ENCODE measurements around the gene IL27RA. TPM values are rescaled to one million over a fixed set of nuclear protein-coding genes. Genes with fewer than 3 reads are reported as not detected.
"Not testable (repeated sequence)": the region's sequence is repeated elsewhere in the genome, so short reads cannot be mapped to it uniquely, and the experiment has no call there.

IL27RA gene
- total RNA-seq, 5 donors from 2014 or later (not counting 1 experiment from before 2014, with no cell fraction given): 44.2 to 82.4 (median 66.5) TPM

GRCh38 chr19:14012378-14012915, 19.1 kb upstream of the IL27RA start:
- no peaks in the 10 kb centered on the region for H3K36me3 ChIP-seq (ENCODE audit: control insufficient read depth in 2 of 2, extremely low read depth in 1 of 2, insufficient read depth in 1 of 2, low read length in 1 of 2)
- WGBS (ENCODE audit: insufficient coverage): no CpG with 5 or more reads among the region's 2 CpGs
- H3K36me3 Mint-ChIP-seq: no peaks in the 10 kb centered on the region
- CTCF ChIA-PET: interaction anchor here in 1 of 2 donors (0.6 kb wide), 1 partner anchor 72 kb away, joined by 7 read pairs; no protein-coding TSS in a partner anchor
- H3K9me3 Mint-ChIP-seq: no peaks in the 10 kb centered on the region
- no peak overlapping the region for H3K4me3 Mint-ChIP-seq
- no peaks in the 10 kb centered on the region for H3K9me3 ChIP-seq
- H3K4me1 Mint-ChIP-seq: peaks cover 1 to 12% (median 7%) of the 10 kb centered on the region in 3 donors
- POLR2A ChIA-PET: no interaction called here
- DNase-seq (no peak), ATAC-seq (replicated peaks in 1 of 4) (no peak)
- H3K27ac Mint-ChIP-seq: no peak overlapping the region
- no peaks in the 10 kb centered on the region for H3K27me3 ChIP-seq (replicated peaks in 1 of 2; ENCODE audit: control insufficient read depth in 2 of 2, extremely low read depth in 1 of 2, insufficient read depth in 2 of 2, low read length in 1 of 2)
- peaks cover 0 to 4% of the 10 kb centered on the region in 2 experiments for H3K4me1 ChIP-seq (ENCODE audit: control insufficient read depth in 1 of 2, extremely low read depth in 1 of 2, insufficient read depth in 2 of 2, low read length in 2 of 2)
- no peaks in the 10 kb centered on the region for H3K27me3 Mint-ChIP-seq
- H3K27ac ChIP-seq (ENCODE audit: low read length): no peak overlapping the region
- no peak overlapping the region for H3K4me3 ChIP-seq (ENCODE audit: control insufficient read depth in 1 of 2, extremely low read depth in 1 of 2, low read length in 1 of 2)

GRCh38 chr19:14015524-14016035, 16.0 kb upstream of the IL27RA start:
- Histone ChIP-seq H3K4me3 (ENCODE audit: control insufficient read depth in 1 of 2, extremely low read depth in 1 of 2, low read length in 1 of 2) (no peak overlapping the region), H3K36me3 (ENCODE audit: control insufficient read depth in 2 of 2, extremely low read depth in 1 of 2, insufficient read depth in 1 of 2, low read length in 1 of 2) (no peaks in the 10 kb centered on the region), H3K4me1 (ENCODE audit: control insufficient read depth in 1 of 2, extremely low read depth in 1 of 2, insufficient read depth in 2 of 2, low read length in 2 of 2) (peaks cover 0 to 4% of the 10 kb centered on the region in 2 experiments), H3K27me3 (replicated peaks in 1 of 2; ENCODE audit: control insufficient read depth in 2 of 2, extremely low read depth in 1 of 2, insufficient read depth in 2 of 2, low read length in 1 of 2) (no peaks in the 10 kb centered on the region), H3K9me3 (no peaks in the 10 kb centered on the region), H3K27ac (ENCODE audit: low read length) (no peak overlapping the region)
- CTCF ChIA-PET: interaction anchor here (0.6 to 0.7 kb wide), 3 partner anchors 13 to 132 kb away, joined by 3 to 7 read pairs (median 3); no protein-coding TSS in a partner anchor
- H3K27ac Mint-ChIP-seq: no peak overlapping the region
- no peaks in the 10 kb centered on the region for H3K36me3 Mint-ChIP-seq
- no peaks in the 10 kb centered on the region for H3K9me3 Mint-ChIP-seq
- DNase-seq: no peak
- POLR2A ChIA-PET: no interaction called here
- H3K27me3 Mint-ChIP-seq: no peaks in the 10 kb centered on the region
- H3K4me3 Mint-ChIP-seq: no peak overlapping the region
- ATAC-seq (replicated peaks in 1 of 4): no peak
- WGBS (ENCODE audit: insufficient coverage): 84% methylated on average over 3 of the region's 8 CpGs
- peaks cover 1 to 9% (median 4%) of the 10 kb centered on the region in 3 donors for H3K4me1 Mint-ChIP-seq

- Histone ChIP-seq H3K9me3 (no peaks in the 10 kb centered on the region), H3K36me3 (ENCODE audit: control insufficient read depth in 2 of 2, extremely low read depth in 1 of 2, insufficient read depth in 1 of 2, low read length in 1 of 2) (no peaks in the 10 kb centered on the region), H3K4me1 (ENCODE audit: control insufficient read depth in 1 of 2, extremely low read depth in 1 of 2, insufficient read depth in 2 of 2, low read length in 2 of 2) (peaks cover 0 to 10% of the 10 kb centered on the region in 2 experiments), H3K4me3 (ENCODE audit: control insufficient read depth in 1 of 2, extremely low read depth in 1 of 2, low read length in 1 of 2) (no peak overlapping the region), H3K27ac (ENCODE audit: low read length) (no peak overlapping the region), H3K27me3 (replicated peaks in 1 of 2; ENCODE audit: control insufficient read depth in 2 of 2, extremely low read depth in 1 of 2, insufficient read depth in 2 of 2, low read length in 1 of 2) (no peaks in the 10 kb centered on the region)
- H3K4me1 Mint-ChIP-seq: peaks cover 7 to 17% (median 13%) of the 10 kb centered on the region in 3 donors
- no peaks in the 10 kb centered on the region for H3K9me3 Mint-ChIP-seq
- ChIA-PET POLR2A (interaction anchor here (0.6 to 0.8 kb wide), 6 partner anchors 12 to 319 kb away, joined by 3 to 8 read pairs (median 3); partner anchors contain the start of gene RFX1 (in 1 of the 2)), CTCF (interaction anchor here (0.5 to 1.4 kb wide), 4 partner anchors 13 to 303 kb away, joined by 3 to 6 read pairs (median 4); partner anchors contain the start of gene IL27RA (in 1 of the 2))
- DNase-seq: no peak
- WGBS (ENCODE audit: insufficient coverage): 100% methylated on average over 2 of the region's 6 CpGs
- H3K36me3 Mint-ChIP-seq: no peaks in the 10 kb centered on the region
- no peaks in the 10 kb centered on the region for H3K27me3 Mint-ChIP-seq
- H3K27ac Mint-ChIP-seq: no peak overlapping the region
- no peak overlapping the region for H3K4me3 Mint-ChIP-seq
- ATAC-seq (replicated peaks in 1 of 4): no peak
Observed at GRCh38 chr19:14019100-14019499, 12.5 kb upstream of the IL27RA start.

GRCh38 chr19:14019739-14020138, 11.8 kb upstream of the IL27RA start:
- H3K9me3 ChIP-seq; H3K4me3 Mint-ChIP-seq; H3K27me3 Mint-ChIP-seq; DNase-seq; H3K4me3 ChIP-seq (ENCODE audit: control insufficient read depth in 1 of 2, extremely low read depth in 1 of 2, low read length in 1 of 2); ATAC-seq (replicated peaks in 1 of 4); H3K27ac Mint-ChIP-seq; H3K9me3 Mint-ChIP-seq; H3K36me3 Mint-ChIP-seq; H3K27me3 ChIP-seq (replicated peaks in 1 of 2; ENCODE audit: control insufficient read depth in 2 of 2, extremely low read depth in 1 of 2, insufficient read depth in 2 of 2, low read length in 1 of 2); POLR2A ChIA-PET; H3K36me3 ChIP-seq (ENCODE audit: control insufficient read depth in 2 of 2, extremely low read depth in 1 of 2, insufficient read depth in 1 of 2, low read length in 1 of 2); H3K27ac ChIP-seq (ENCODE audit: low read length): not testable (repeated sequence)
- H3K4me1 ChIP-seq (ENCODE audit: control insufficient read depth in 1 of 2, extremely low read depth in 1 of 2, insufficient read depth in 2 of 2, low read length in 2 of 2): peaks cover 0 to 10% of the 10 kb centered on the region in 2 experiments
- WGBS (ENCODE audit: insufficient coverage): no CpG with 5 or more reads among the region's 3 CpGs
- peaks cover 7 to 14% (median 13%) of the 10 kb centered on the region in 3 donors for H3K4me1 Mint-ChIP-seq
- CTCF ChIA-PET: interaction anchor here in 1 of 2 donors (0.5 kb wide), 1 partner anchor 303 kb away, joined by 5 read pairs; no protein-coding TSS in a partner anchor

- Histone ChIP-seq H3K4me3 (ENCODE audit: control insufficient read depth in 1 of 2, extremely low read depth in 1 of 2, low read length in 1 of 2) (no peak overlapping the region), H3K27me3 (replicated peaks in 1 of 2; ENCODE audit: control insufficient read depth in 2 of 2, extremely low read depth in 1 of 2, insufficient read depth in 2 of 2, low read length in 1 of 2) (no peaks in the 10 kb centered on the region), H3K36me3 (ENCODE audit: control insufficient read depth in 2 of 2, extremely low read depth in 1 of 2, insufficient read depth in 1 of 2, low read length in 1 of 2) (no peaks in the 10 kb centered on the region), H3K27ac (ENCODE audit: low read length) (no peak overlapping the region), H3K4me1 (ENCODE audit: control insufficient read depth in 1 of 2, extremely low read depth in 1 of 2, insufficient read depth in 2 of 2, low read length in 2 of 2) (peaks cover 0 to 15% of the 10 kb centered on the region in 2 experiments), H3K9me3 (no peaks in the 10 kb centered on the region)
- CTCF ChIA-PET: interaction anchor here in 1 of 2 donors (0.6 to 0.8 kb wide), 3 partner anchors 10 to 47 kb away, joined by 3 to 6 read pairs (median 3); partner anchors contain the start of gene IL27RA
- no peaks in the 10 kb centered on the region for H3K36me3 Mint-ChIP-seq
- POLR2A ChIA-PET: interaction anchor here (0.6 to 0.7 kb wide), 2 partner anchors 160 to 1292 kb away, joined by 3 to 6 read pairs; no protein-coding TSS in a partner anchor
- H3K4me3 Mint-ChIP-seq: no peak overlapping the region
- ATAC-seq (replicated peaks in 1 of 4): no peak
- DNase-seq: no peak
- no peak overlapping the region for H3K27ac Mint-ChIP-seq
- H3K4me1 Mint-ChIP-seq: peaks cover 8 to 15% (median 13%) of the 10 kb centered on the region in 3 donors
- H3K27me3 Mint-ChIP-seq: no peaks in the 10 kb centered on the region
- no peaks in the 10 kb centered on the region for H3K9me3 Mint-ChIP-seq
- WGBS (ENCODE audit: insufficient coverage): 84% methylated on average over 4 of the region's 5 CpGs
Observed at GRCh38 chr19:14021474-14021873, 10.1 kb upstream of the IL27RA start.

- Mint-ChIP-seq H3K27me3 (no peaks in the 10 kb centered on the region), H3K36me3 (no peaks in the 10 kb centered on the region), H3K4me3 (no peak overlapping the region), H3K9me3 (no peaks in the 10 kb centered on the region), H3K4me1 (peaks cover 8 to 17% (median 13%) of the 10 kb centered on the region in 3 donors), H3K27ac (no peak overlapping the region)
- DNase-seq (no peak), ATAC-seq (replicated peaks in 1 of 4) (no peak)
- ChIA-PET CTCF (no interaction called here), POLR2A (no interaction called here)
- WGBS (ENCODE audit: insufficient coverage): 86% methylated on average over 2 of the region's 4 CpGs
- Histone ChIP-seq H3K4me3 (ENCODE audit: control insufficient read depth in 1 of 2, extremely low read depth in 1 of 2, low read length in 1 of 2) (no peak overlapping the region), H3K4me1 (ENCODE audit: control insufficient read depth in 1 of 2, extremely low read depth in 1 of 2, insufficient read depth in 2 of 2, low read length in 2 of 2) (peaks cover 0 to 18% of the 10 kb centered on the region in 2 experiments), H3K27ac (ENCODE audit: low read length) (no peak overlapping the region), H3K36me3 (ENCODE audit: control insufficient read depth in 2 of 2, extremely low read depth in 1 of 2, insufficient read depth in 1 of 2, low read length in 1 of 2) (no peaks in the 10 kb centered on the region), H3K27me3 (replicated peaks in 1 of 2; ENCODE audit: control insufficient read depth in 2 of 2, extremely low read depth in 1 of 2, insufficient read depth in 2 of 2, low read length in 1 of 2) (no peaks in the 10 kb centered on the region), H3K9me3 (no peaks in the 10 kb centered on the region)
Observed at GRCh38 chr19:14022469-14022868, 9.1 kb upstream of the IL27RA start.
